ENCODE data around the gene EIF2AK3. TPM values are rescaled to one million over a fixed set of nuclear protein-coding genes. Genes with fewer than 3 reads are reported as not detected.

Gene EIF2AK3
- total RNA-seq, 3 donors from 2014 or later, result 18.1 to 39.1 (median 34.4) TPM

- no peak overlapping the region for H3K4me3 ChIP-seq
Observed at GRCh38 chr2:88638743-88639142, 11.5 kb upstream of the EIF2AK3 start.

GRCh38 chr2:88638123-88638650 is 10.9 kb upstream of the EIF2AK3 start:
- H3K36me3 ChIP-seq, result no peaks in the 10 kb centered on the region
- no peak overlapping the region for H3K27ac ChIP-seq
- H3K4me1 ChIP-seq, result no peaks in the 10 kb centered on the region
- intact Hi-C loops (cut with DNase I; ENCODE audit: low total_unique reads), result no loop called here
- H3K9me3 ChIP-seq, result no peaks in the 10 kb centered on the region
- DNase-seq (ENCODE audit: low spot score in 2 of 2), result no peak
- TF ChIP-seq POLR2AphosphoS5 (IDR thresholded peaks at IDR 0.05) (no peak), POLR2A (IDR thresholded peaks at IDR 0.05) (no peak), CTCF (IDR thresholded peaks at IDR 0.05) (no peak)
- no peaks in the 10 kb centered on the region for H3K27me3 ChIP-seq
- H3K4me3 ChIP-seq, result no peak overlapping the region

More at GRCh38 chr2:88638743-88639142, 11.5 kb upstream of the EIF2AK3 start:
- DNase-seq (ENCODE audit: low spot score in 2 of 2), result no peak
- TF ChIP-seq POLR2A (IDR thresholded peaks at IDR 0.05), result no peak
- no peak for TF ChIP-seq CTCF (IDR thresholded peaks at IDR 0.05)
- no peak for TF ChIP-seq POLR2AphosphoS5 (IDR thresholded peaks at IDR 0.05)
- Histone ChIP-seq H3K36me3 (no peaks in the 10 kb centered on the region), H3K27me3 (no peaks in the 10 kb centered on the region), H3K27ac (no peak overlapping the region), H3K4me1 (no peaks in the 10 kb centered on the region), H3K9me3 (no peaks in the 10 kb centered on the region)
- intact Hi-C loops (cut with DNase I; ENCODE audit: low total_unique reads), result no loop called here

GRCh38 chr2:88637464-88637863 is 10.2 kb upstream of the EIF2AK3 start:
- Histone ChIP-seq H3K27ac (no peak overlapping the region), H3K4me1 (no peaks in the 10 kb centered on the region), H3K27me3 (no peaks in the 10 kb centered on the region), H3K9me3 (no peaks in the 10 kb centered on the region), H3K4me3 (no peak overlapping the region), H3K36me3 (no peaks in the 10 kb centered on the region)
- no peak for DNase-seq (ENCODE audit: low spot score in 2 of 2)
- TF ChIP-seq CTCF (IDR thresholded peaks at IDR 0.05), result no peak
- no peak for TF ChIP-seq POLR2AphosphoS5 (IDR thresholded peaks at IDR 0.05)
- no peak for TF ChIP-seq POLR2A (IDR thresholded peaks at IDR 0.05)
- intact Hi-C loops (cut with DNase I; ENCODE audit: low total_unique reads), result no loop called here

GRCh38 chr2:88636026-88636425 is 8.8 kb upstream of the EIF2AK3 start:
- intact Hi-C loops (cut with DNase I; ENCODE audit: low total_unique reads), result no loop called here
- no peak for TF ChIP-seq CTCF (IDR thresholded peaks at IDR 0.05)
- no peak for TF ChIP-seq POLR2AphosphoS5 (IDR thresholded peaks at IDR 0.05)
- no peak for TF ChIP-seq POLR2A (IDR thresholded peaks at IDR 0.05)
- no peak overlapping the region for H3K4me3 ChIP-seq
- no peak for DNase-seq (ENCODE audit: low spot score in 2 of 2)
- no peaks in the 10 kb centered on the region for H3K36me3 ChIP-seq
- no peak overlapping the region for H3K27ac ChIP-seq
- no peaks in the 10 kb centered on the region for H3K4me1 ChIP-seq
- H3K27me3 ChIP-seq, result no peaks in the 10 kb centered on the region
- no peaks in the 10 kb centered on the region for H3K9me3 ChIP-seq

GRCh38 chr2:88632569-88632968 is 5.3 kb upstream of the EIF2AK3 start:
- intact Hi-C loops (cut with DNase I; ENCODE audit: low total_unique reads), result no loop called here
- H3K4me1 ChIP-seq, result no peaks in the 10 kb centered on the region
- no peak overlapping the region for H3K4me3 ChIP-seq
- TF ChIP-seq POLR2AphosphoS5 (IDR thresholded peaks at IDR 0.05) (no peak), POLR2A (IDR thresholded peaks at IDR 0.05) (no peak), CTCF (IDR thresholded peaks at IDR 0.05) (no peak)
- DNase-seq (ENCODE audit: low spot score in 2 of 2), result no peak
- no peaks in the 10 kb centered on the region for H3K36me3 ChIP-seq
- H3K9me3 ChIP-seq, result no peaks in the 10 kb centered on the region
- H3K27me3 ChIP-seq, result no peaks in the 10 kb centered on the region
- H3K27ac ChIP-seq, result no peak overlapping the region
